Hepatocyte (in vitro differentiated cells): Measurements from ENCODE around the gene CRACR2B. TPM values are rescaled to one million over a fixed set of nuclear protein-coding genes. Genes with fewer than 3 reads are reported as not detected.

Experiments used
- DNase-seq: peaks from one replicate; pipeline ENCODE4 v3.0.0-alpha.2; 2016; ENCODE audit warnings: low spot score
- H2AFZ ChIP-seq: fragments of 200-600 bp; sonication (generic); 2 replicates; pipeline ENCODE4 v1.6.0; 2016; ENCODE audit warnings: antibody characterized with exemption, mild to moderate bottlenecking
- H3K27ac ChIP-seq: fragments of 200-600 bp; sonication (generic); 2 replicates; pipeline ENCODE4 v1.5.1; 2016; ENCODE audit warnings: mild to moderate bottlenecking
- H3K27me3 ChIP-seq: fragments of 200-600 bp; sonication (generic); 2 replicates; pipeline ENCODE4 v1.6.1; 2016
- H3K36me3 ChIP-seq: fragments of 200-600 bp; sonication (generic); replicated peaks from 2 replicates; pipeline ENCODE4 v1.5.1; 2016; ENCODE audit warnings: low read depth; ENCODE audit not compliant: insufficient read depth
- H3K4me1 ChIP-seq: fragments of 200-600 bp; sonication (generic); 2 replicates; pipeline ENCODE4 v1.5.1; 2016; ENCODE audit warnings: mild to moderate bottlenecking, moderate library complexity; ENCODE audit not compliant: insufficient read depth
- H3K4me2 ChIP-seq: fragments of 200-600 bp; sonication (generic); 2 replicates; pipeline ENCODE4 v1.6.0; 2016
- H3K4me3 ChIP-seq: fragments of 200-600 bp; sonication (generic); 2 replicates; pipeline ENCODE4 v1.5.1; 2016; ENCODE audit warnings: mild to moderate bottlenecking
- H3K79me2 ChIP-seq: fragments of 200-600 bp; sonication (generic); 2 replicates; pipeline ENCODE4 v1.6.0; 2017; ENCODE audit warnings: mild to moderate bottlenecking
- H3K9me2 ChIP-seq: fragments of 200-600 bp; sonication (generic); replicated peaks from 2 replicates; pipeline ENCODE4 v1.6.0; 2017; ENCODE audit warnings: mild to moderate bottlenecking; ENCODE audit not compliant: insufficient read depth
- H3K9me3 ChIP-seq: fragments of 200-600 bp; sonication (generic); 2 replicates; pipeline ENCODE4 v1.5.1; 2016; ENCODE audit warnings: low read depth, mild to moderate bottlenecking
- H4K20me1 ChIP-seq: fragments of 200-600 bp; sonication (generic); 2 replicates; pipeline ENCODE4 v1.6.0; 2016; ENCODE audit warnings: mild to moderate bottlenecking; ENCODE audit not compliant: insufficient read depth, poor library complexity, severe bottlenecking
- CTCF ChIP-seq: fragments of 200-600 bp; sonication (generic); IDR thresholded peaks from 2 replicates; pipeline ENCODE4 v1.5.1; 2016; ENCODE audit warnings: antibody characterized with exemption, mild to moderate bottlenecking; ENCODE audit not compliant: poor library complexity
- EZH2 ChIP-seq: fragments of 200-600 bp; sonication (generic); IDR thresholded peaks from 2 replicates; pipeline ENCODE4 v1.6.1; 2016; ENCODE audit warnings: antibody characterized with exemption, mild to moderate bottlenecking, borderline replicate concordance
- EZH2phosphoT487 ChIP-seq: fragments of 200-600 bp; sonication (generic); IDR thresholded peaks from one replicate; pipeline ENCODE4 v1.6.1; 2018; ENCODE audit warnings: antibody characterized with exemption, mild to moderate bottlenecking, low read depth, moderate library complexity; ENCODE audit not compliant: unreplicated experiment, severe bottlenecking
- WGBS: methylation state at CpG from one replicate; pipeline ENCODE4 v1.1.6; 2016; ENCODE audit warnings: low lambda C conversion rate; ENCODE audit errors: missing lambda C conversion rate; 5-methylcytosine and 5-hydroxymethylcytosine counted together
- polyA plus RNA-seq: library from polyadenylated mRNA; unstranded; fragments of >200 nt; fragmentation: Nextera tagmentation; extraction: Ambion mirVana; gene quantifications from 2 replicates; pipeline ENCODE4 v1.2.1, GENCODE V29; 2016
- total RNA-seq: library from RNA; depleted of rRNA; stranded (reverse); fragments of >200 nt; gene quantifications from 2 replicates; pipeline ENCODE4 v1.2.3, GENCODE V29; 2014

Gene CRACR2B
- total and polyA plus RNA-seq, 2 experiments from 2014 or later = 9.7 to 33.2 TPM

GRCh38 chr11:787084-787675 lies 40.5 kb upstream of the CRACR2B start:
- Histone ChIP-seq H3K4me1 (peaks cover 9% of the 10 kb centered on the region), H2AFZ (no peak overlapping the region), H3K4me3 (no peak overlapping the region), H4K20me1 (no peaks in the 10 kb centered on the region), H3K4me2 (no peak overlapping the region), H3K27me3 (no peaks in the 10 kb centered on the region), H3K27ac (no peak overlapping the region), H3K9me2 (no peaks in the 10 kb centered on the region), H3K36me3 (no peaks in the 10 kb centered on the region), H3K9me3 (no peaks in the 10 kb centered on the region), H3K79me2 (no peaks in the 10 kb centered on the region)
- TF ChIP-seq EZH2phosphoT487 (no peak), CTCF (no peak), EZH2 (no peak)
- DNase-seq = no peak
- WGBS = 95% methylated on average over 24 of the region's 24 CpGs

GRCh38 chr11:788009-788640 lies 39.6 kb upstream of the CRACR2B start:
- H2AFZ ChIP-seq = no peak overlapping the region
- WGBS = 90% methylated on average over 22 of the region's 28 CpGs
- TF ChIP-seq EZH2 (no peak), CTCF (no peak), EZH2phosphoT487 (no peak)
- no peaks in the 10 kb centered on the region for H3K36me3 ChIP-seq
- no peaks in the 10 kb centered on the region for H3K9me2 ChIP-seq
- no peaks in the 10 kb centered on the region for H3K9me3 ChIP-seq
- H3K4me3 ChIP-seq = no peak overlapping the region
- no peaks in the 10 kb centered on the region for H4K20me1 ChIP-seq
- peaks cover 5% of the 10 kb centered on the region for H3K4me1 ChIP-seq
- DNase-seq = no peak
- no peaks in the 10 kb centered on the region for H3K27me3 ChIP-seq
- H3K4me2 ChIP-seq = no peak overlapping the region
- no peak overlapping the region for H3K27ac ChIP-seq
- no peaks in the 10 kb centered on the region for H3K79me2 ChIP-seq

- Histone ChIP-seq H3K9me3 (no peaks in the 10 kb centered on the region), H4K20me1 (no peaks in the 10 kb centered on the region), H3K4me2 (peak overlapping the region; percentile 17), H2AFZ (no peak overlapping the region), H3K36me3 (no peaks in the 10 kb centered on the region), H3K27ac (no peak overlapping the region), H3K4me3 (no peak overlapping the region), H3K79me2 (no peaks in the 10 kb centered on the region), H3K27me3 (no peaks in the 10 kb centered on the region), H3K4me1 (no peaks in the 10 kb centered on the region), H3K9me2 (no peaks in the 10 kb centered on the region)
- DNase-seq = no peak
- TF ChIP-seq EZH2 (no peak), CTCF (no peak), EZH2phosphoT487 (no peak)
- 65% methylated on average over 22 of the region's 31 CpGs for WGBS
These were observed 38.5 kb upstream of the CRACR2B start for GRCh38 chr11:788953-789940.
